GM23338 (cell line): ENCODE data around the gene PRPSAP1.

Experiments
- EZH2phosphoT487 ChIP-seq: fragments of 200-600 bp; sonication (generic); IDR thresholded peaks from one replicate; pipeline ENCODE4 v1.8.1; 2018; ENCODE audit warnings: antibody characterized with exemption; ENCODE audit not compliant: unreplicated experiment
- NANOG ChIP-seq: IDR thresholded peaks from 2 replicates; pipeline ENCODE4 v1.6.1; 2016; ENCODE audit warnings: antibody characterized with exemption, borderline replicate concordance
- POLR2AphosphoS5 ChIP-seq: IDR thresholded peaks from 2 replicates; pipeline ENCODE4 v1.6.1; 2016; ENCODE audit warnings: antibody characterized with exemption, low read depth
- STAT1 ChIP-seq: IDR thresholded peaks from one replicate; pipeline ENCODE4 v1.6.1; 2016; ENCODE audit warnings: antibody characterized with exemption; ENCODE audit not compliant: unreplicated experiment
- ZNF331 ChIP-seq: fragments of 250-450 bp; sonication (Bioruptor Pico); IDR thresholded peaks from 2 replicates; pipeline ENCODE4 v1.5.0; 2020; ENCODE audit warnings: low read depth, mild to moderate bottlenecking, moderate library complexity
- TF ChIP-seq, protein P1 (sequence below): IDR thresholded peaks from one replicate; pipeline ENCODE4 v1.6.1; 2018; ENCODE audit warnings: antibody characterized with exemption; ENCODE audit not compliant: unreplicated experiment
- TF ChIP-seq, protein P2 (sequence below), 2 experiments: fragments of 200-600 bp in 1 of 2; sonication (generic) in 1 of 2; conservative IDR thresholded peaks; 2 replicates each; pipeline versions ENCODE4 v1.5.1 to v1.6.1; 2016 to 2017; ENCODE audit warnings: antibody characterized with exemption in 2 of 2, low read depth in 2 of 2, mild to moderate bottlenecking in 2 of 2, moderate library complexity in 1 of 2
- TF ChIP-seq, protein P3 (sequence below): fragments of 250-450 bp; sonication (Bioruptor Pico); IDR thresholded peaks from 2 replicates; pipeline ENCODE4 v1.5.0; 2020; ENCODE audit warnings: mild to moderate bottlenecking, moderate library complexity

DNA sequence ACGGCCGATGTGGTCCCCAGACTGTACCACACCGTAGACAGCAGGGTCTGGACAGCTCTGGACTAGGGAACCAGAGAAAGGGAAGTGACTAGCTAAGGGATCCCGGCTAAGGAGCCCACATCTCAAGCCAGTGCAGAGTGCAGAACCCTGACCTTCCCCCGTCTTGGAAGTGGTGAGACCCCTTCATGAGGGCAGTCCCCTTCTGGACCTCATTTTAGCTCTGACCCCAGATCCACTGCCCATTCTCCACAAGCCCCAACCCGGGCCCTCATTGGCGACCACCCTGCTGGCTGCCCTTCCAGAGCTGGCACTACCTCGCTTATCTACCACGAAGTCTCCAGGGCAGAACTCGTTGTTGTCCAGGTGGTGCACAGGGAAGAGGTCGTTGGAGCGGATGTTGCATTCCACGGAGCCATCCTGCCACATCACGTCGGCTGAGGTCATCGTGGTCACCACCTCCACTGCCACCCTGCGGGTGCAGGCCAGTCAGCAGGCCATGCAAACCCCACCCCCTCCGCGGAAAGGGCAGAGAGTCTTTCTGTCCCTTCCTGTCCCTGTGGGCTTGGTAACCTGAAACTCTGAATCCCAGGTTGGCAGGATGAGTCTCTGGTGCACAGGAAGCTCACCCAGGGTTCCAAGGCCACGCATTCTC lies 44.9 kb upstream of the PRPSAP1 start:
- TF ChIP-seq, protein P1, sequence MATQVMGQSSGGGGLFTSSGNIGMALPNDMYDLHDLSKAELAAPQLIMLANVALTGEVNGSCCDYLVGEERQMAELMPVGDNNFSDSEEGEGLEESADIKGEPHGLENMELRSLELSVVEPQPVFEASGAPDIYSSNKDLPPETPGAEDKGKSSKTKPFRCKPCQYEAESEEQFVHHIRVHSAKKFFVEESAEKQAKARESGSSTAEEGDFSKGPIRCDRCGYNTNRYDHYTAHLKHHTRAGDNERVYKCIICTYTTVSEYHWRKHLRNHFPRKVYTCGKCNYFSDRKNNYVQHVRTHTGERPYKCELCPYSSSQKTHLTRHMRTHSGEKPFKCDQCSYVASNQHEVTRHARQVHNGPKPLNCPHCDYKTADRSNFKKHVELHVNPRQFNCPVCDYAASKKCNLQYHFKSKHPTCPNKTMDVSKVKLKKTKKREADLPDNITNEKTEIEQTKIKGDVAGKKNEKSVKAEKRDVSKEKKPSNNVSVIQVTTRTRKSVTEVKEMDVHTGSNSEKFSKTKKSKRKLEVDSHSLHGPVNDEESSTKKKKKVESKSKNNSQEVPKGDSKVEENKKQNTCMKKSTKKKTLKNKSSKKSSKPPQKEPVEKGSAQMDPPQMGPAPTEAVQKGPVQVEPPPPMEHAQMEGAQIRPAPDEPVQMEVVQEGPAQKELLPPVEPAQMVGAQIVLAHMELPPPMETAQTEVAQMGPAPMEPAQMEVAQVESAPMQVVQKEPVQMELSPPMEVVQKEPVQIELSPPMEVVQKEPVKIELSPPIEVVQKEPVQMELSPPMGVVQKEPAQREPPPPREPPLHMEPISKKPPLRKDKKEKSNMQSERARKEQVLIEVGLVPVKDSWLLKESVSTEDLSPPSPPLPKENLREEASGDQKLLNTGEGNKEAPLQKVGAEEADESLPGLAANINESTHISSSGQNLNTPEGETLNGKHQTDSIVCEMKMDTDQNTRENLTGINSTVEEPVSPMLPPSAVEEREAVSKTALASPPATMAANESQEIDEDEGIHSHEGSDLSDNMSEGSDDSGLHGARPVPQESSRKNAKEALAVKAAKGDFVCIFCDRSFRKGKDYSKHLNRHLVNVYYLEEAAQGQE: no peak
- TF ChIP-seq, protein P2, sequence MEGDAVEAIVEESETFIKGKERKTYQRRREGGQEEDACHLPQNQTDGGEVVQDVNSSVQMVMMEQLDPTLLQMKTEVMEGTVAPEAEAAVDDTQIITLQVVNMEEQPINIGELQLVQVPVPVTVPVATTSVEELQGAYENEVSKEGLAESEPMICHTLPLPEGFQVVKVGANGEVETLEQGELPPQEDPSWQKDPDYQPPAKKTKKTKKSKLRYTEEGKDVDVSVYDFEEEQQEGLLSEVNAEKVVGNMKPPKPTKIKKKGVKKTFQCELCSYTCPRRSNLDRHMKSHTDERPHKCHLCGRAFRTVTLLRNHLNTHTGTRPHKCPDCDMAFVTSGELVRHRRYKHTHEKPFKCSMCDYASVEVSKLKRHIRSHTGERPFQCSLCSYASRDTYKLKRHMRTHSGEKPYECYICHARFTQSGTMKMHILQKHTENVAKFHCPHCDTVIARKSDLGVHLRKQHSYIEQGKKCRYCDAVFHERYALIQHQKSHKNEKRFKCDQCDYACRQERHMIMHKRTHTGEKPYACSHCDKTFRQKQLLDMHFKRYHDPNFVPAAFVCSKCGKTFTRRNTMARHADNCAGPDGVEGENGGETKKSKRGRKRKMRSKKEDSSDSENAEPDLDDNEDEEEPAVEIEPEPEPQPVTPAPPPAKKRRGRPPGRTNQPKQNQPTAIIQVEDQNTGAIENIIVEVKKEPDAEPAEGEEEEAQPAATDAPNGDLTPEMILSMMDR (conservative IDR thresholded peaks at IDR 0.05; ENCODE audit: low read depth in 2 of 2): no peak
- no peak for TF ChIP-seq POLR2AphosphoS5
- TF ChIP-seq, protein P3, sequence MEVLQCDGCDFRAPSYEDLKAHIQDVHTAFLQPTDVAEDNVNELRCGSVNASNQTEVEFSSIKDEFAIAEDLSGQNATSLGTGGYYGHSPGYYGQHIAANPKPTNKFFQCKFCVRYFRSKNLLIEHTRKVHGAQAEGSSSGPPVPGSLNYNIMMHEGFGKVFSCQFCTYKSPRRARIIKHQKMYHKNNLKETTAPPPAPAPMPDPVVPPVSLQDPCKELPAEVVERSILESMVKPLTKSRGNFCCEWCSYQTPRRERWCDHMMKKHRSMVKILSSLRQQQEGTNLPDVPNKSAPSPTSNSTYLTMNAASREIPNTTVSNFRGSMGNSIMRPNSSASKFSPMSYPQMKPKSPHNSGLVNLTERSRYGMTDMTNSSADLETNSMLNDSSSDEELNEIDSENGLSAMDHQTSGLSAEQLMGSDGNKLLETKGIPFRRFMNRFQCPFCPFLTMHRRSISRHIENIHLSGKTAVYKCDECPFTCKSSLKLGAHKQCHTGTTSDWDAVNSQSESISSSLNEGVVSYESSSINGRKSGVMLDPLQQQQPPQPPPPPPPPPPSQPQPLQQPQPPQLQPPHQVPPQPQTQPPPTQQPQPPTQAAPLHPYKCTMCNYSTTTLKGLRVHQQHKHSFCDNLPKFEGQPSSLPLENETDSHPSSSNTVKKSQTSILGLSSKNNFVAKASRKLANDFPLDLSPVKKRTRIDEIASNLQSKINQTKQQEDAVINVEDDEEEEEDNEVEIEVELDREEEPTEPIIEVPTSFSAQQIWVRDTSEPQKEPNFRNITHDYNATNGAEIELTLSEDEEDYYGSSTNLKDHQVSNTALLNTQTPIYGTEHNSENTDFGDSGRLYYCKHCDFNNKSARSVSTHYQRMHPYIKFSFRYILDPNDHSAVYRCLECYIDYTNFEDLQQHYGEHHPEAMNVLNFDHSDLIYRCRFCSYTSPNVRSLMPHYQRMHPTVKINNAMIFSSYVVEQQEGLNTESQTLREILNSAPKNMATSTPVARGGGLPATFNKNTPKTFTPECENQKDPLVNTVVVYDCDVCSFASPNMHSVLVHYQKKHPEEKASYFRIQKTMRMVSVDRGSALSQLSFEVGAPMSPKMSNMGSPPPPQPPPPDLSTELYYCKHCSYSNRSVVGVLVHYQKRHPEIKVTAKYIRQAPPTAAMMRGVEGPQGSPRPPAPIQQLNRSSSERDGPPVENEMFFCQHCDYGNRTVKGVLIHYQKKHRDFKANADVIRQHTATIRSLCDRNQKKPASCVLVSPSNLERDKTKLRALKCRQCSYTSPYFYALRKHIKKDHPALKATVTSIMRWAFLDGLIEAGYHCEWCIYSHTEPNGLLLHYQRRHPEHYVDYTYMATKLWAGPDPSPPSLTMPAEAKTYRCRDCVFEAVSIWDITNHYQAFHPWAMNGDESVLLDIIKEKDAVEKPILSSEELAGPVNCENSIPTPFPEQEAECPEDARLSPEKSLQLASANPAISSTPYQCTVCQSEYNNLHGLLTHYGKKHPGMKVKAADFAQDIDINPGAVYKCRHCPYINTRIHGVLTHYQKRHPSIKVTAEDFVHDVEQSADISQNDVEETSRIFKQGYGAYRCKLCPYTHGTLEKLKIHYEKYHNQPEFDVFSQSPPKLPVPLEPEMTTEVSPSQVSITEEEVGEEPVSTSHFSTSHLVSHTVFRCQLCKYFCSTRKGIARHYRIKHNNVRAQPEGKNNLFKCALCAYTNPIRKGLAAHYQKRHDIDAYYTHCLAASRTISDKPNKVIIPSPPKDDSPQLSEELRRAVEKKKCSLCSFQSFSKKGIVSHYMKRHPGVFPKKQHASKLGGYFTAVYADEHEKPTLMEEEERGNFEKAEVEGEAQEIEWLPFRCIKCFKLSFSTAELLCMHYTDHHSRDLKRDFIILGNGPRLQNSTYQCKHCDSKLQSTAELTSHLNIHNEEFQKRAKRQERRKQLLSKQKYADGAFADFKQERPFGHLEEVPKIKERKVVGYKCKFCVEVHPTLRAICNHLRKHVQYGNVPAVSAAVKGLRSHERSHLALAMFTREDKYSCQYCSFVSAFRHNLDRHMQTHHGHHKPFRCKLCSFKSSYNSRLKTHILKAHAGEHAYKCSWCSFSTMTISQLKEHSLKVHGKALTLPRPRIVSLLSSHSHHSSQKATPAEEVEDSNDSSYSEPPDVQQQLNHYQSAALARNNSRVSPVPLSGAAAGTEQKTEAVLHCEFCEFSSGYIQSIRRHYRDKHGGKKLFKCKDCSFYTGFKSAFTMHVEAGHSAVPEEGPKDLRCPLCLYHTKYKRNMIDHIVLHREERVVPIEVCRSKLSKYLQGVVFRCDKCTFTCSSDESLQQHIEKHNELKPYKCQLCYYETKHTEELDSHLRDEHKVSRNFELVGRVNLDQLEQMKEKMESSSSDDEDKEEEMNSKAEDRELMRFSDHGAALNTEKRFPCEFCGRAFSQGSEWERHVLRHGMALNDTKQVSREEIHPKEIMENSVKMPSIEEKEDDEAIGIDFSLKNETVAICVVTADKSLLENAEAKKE (CRISPR knock-in tag): no peak
- no peak for TF ChIP-seq NANOG
- no peak for TF ChIP-seq STAT1
- no peak for TF ChIP-seq EZH2phosphoT487
- TF ChIP-seq ZNF331 (CRISPR knock-in tag): no peak
